A673 (cell line): ENCODE results near the gene RPP14. TPM values are rescaled to one million over a fixed set of nuclear protein-coding genes. Genes with fewer than 3 reads are reported as not detected.

Experiments
- BruUV-seq: library from RNA; stranded (reverse); fragments of 400-500 nt; replicated peaks from 2 replicates; lab custom pipeline; 2021; lab: Mats Ljungman, UMichigan
- CTCF ChIA-PET: fragments of 300-600 bp; sonication (Branson Sonifier 250); formaldehyde crosslinking; loops from one replicate; lab custom pipeline; 2022; ENCODE audit warnings: antibody characterized with exemption; lab: Charles Lee
- POLR2A ChIA-PET: fragments of 300-600 bp; sonication (Branson Sonifier 250); formaldehyde crosslinking; loops from one replicate; lab custom pipeline; 2022; ENCODE audit warnings: antibody characterized with exemption; ENCODE audit not compliant: low non-redundant PET; lab: Charles Lee
- DNase-seq: peaks from one replicate; pipeline ENCODE4 v3.0.0-alpha.2; 2015; ENCODE audit warnings: low spot score
- H3K27ac ChIP-seq: fragments of 200-600 bp; sonication (generic); 2 replicates; pipeline ENCODE4 v1.5.1; 2016; ENCODE audit warnings: mixed run types, low read depth, mild to moderate bottlenecking, mixed read lengths, antibody characterized with exemption, low read length; ENCODE audit not compliant: poor library complexity, severe bottlenecking
- H3K27me3 ChIP-seq: fragments of 200-600 bp; sonication (generic); replicated peaks from 2 replicates; pipeline ENCODE4 v1.6.1; 2017; ENCODE audit warnings: mixed run types, low read depth, mild to moderate bottlenecking, mixed read lengths, antibody characterized with exemption, low read length; ENCODE audit not compliant: insufficient read depth, poor library complexity
- H3K36me3 ChIP-seq: fragments of 200-600 bp; sonication (generic); 2 replicates; pipeline ENCODE4 v1.6.1; 2016; ENCODE audit warnings: mixed run types, mild to moderate bottlenecking, mixed read lengths, antibody characterized with exemption, low read length; ENCODE audit not compliant: insufficient read depth, poor library complexity, severe bottlenecking
- H3K4me1 ChIP-seq: fragments of 200-600 bp; sonication (generic); 2 replicates; pipeline ENCODE4 v1.6.1; 2017; ENCODE audit warnings: mixed run types, mild to moderate bottlenecking, mixed read lengths, antibody characterized with exemption, low read length; ENCODE audit not compliant: insufficient read depth, poor library complexity, severe bottlenecking
- H3K4me3 ChIP-seq: fragments of 200-600 bp; sonication (generic); 2 replicates; pipeline ENCODE4 v1.5.1; 2016; ENCODE audit warnings: low read depth, mixed run types, mild to moderate bottlenecking, mixed read lengths, low read length; ENCODE audit not compliant: poor library complexity, severe bottlenecking
- H3K9me3 ChIP-seq: fragments of 200-600 bp; sonication (generic); 2 replicates; pipeline ENCODE4 v1.6.1; 2016; ENCODE audit warnings: mixed run types, low read depth, mild to moderate bottlenecking, mixed read lengths, antibody characterized with exemption, low read length; ENCODE audit not compliant: poor library complexity, severe bottlenecking
- CTCF ChIP-seq: fragments of 300-800, 200-600 bp; sonication (generic); conservative IDR thresholded peaks from 2 replicates; pipeline ENCODE4 v1.5.1; 2017; ENCODE audit warnings: low read depth, mild to moderate bottlenecking, antibody characterized with exemption, low read length, moderate library complexity, mixed read lengths
- EZH2 ChIP-seq: fragments of 200-600 bp; sonication (generic); IDR thresholded peaks from 2 replicates; pipeline ENCODE4 v1.6.1; 2017; ENCODE audit warnings: borderline replicate concordance, low read depth, mild to moderate bottlenecking, mixed read lengths, antibody characterized with exemption, low read length; ENCODE audit not compliant: poor library complexity, severe bottlenecking
- intact Hi-C: fragments of 100-400 bp; cut with micrococcal nuclease; formaldehyde crosslinking; loops from one replicate; pipeline ENCODE4 v1.10.0; 2022; ENCODE audit not compliant: unreplicated experiment
- total RNA-seq: library from RNA; stranded (reverse); gene quantifications from 2 replicates; pipeline ENCODE4 v1.2.3, GENCODE V29; 2021

The RPP14 gene
- total RNA-seq, 1 experiment from 2014 or later = 17.4 TPM

DNA sequence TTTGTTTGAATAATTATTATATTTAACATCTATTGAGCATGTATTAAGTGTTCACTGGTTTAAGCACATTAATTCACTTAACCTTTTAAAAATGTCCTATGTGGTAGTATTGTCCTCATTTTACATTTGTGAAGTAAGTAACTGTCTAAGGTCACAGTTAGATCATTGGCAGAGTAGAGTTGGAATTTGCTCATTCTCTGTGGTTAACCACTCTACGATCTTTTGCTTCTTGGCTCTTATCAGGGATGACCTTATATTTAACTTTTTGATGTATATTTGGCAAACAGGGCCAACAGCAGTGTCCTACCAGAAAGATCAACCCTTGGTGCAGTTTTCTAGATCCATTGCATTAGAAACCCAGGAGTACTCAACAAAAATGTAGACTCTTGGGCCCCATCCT is 60.7 kb downstream of the RPP14 start:
- H3K4me3 ChIP-seq = no peak overlapping the region
- intact Hi-C loops = no loop called here
- no peaks in the 10 kb centered on the region for H3K27me3 ChIP-seq
- TF ChIP-seq CTCF (no peak), EZH2 (no peak)
- H3K36me3 ChIP-seq = no peaks in the 10 kb centered on the region
- H3K9me3 ChIP-seq = no peaks in the 10 kb centered on the region
- ChIA-PET CTCF (no interaction called here), POLR2A (no interaction called here)
- DNase-seq = no peak
- no peak overlapping the region for H3K27ac ChIP-seq
- H3K4me1 ChIP-seq = no peaks in the 10 kb centered on the region
- BruUV-seq = no TSS peak

DNA sequence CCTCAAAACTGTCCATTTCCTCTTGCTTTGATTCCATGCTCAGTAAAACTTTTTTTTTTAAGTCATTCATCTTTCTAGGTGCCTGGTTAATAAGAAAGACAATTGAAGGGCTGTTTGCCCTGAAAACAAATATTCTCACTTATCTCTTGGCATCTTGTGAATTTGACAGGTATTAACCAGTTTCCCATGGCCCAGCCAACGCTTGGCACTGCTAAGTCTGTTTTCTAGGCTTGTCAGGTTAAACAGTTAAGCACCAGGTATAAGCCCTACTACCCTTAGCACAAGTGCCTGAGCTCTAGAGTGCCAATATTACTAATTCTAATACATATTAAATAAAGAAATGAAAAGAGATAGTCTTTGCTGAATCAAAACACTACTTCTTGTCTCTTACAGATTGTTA is 63.0 kb downstream of the RPP14 start:
- Histone ChIP-seq H3K27me3 (no peaks in the 10 kb centered on the region), H3K36me3 (no peaks in the 10 kb centered on the region), H3K4me1 (no peaks in the 10 kb centered on the region), H3K9me3 (no peaks in the 10 kb centered on the region), H3K4me3 (no peak overlapping the region), H3K27ac (no peak overlapping the region)
- no TSS peak for BruUV-seq
- ChIA-PET CTCF (no interaction called here), POLR2A (no interaction called here)
- intact Hi-C loops = no loop called here
- TF ChIP-seq CTCF (no peak), EZH2 (no peak)
- no peak for DNase-seq

Other genes with a start within 250 kb of the RPP14 start
- not detected in 2 replicates for gene DNASE1L3, start 95.3 kb upstream of the RPP14 start, total RNA-seq
- 154 and 155 TPM in 2 replicates for gene ABHD6, start 68.5 kb upstream of the RPP14 start, total RNA-seq
- 9.0 and 9.6 TPM in 2 replicates for gene HTD2, start 275 bp downstream of the RPP14 start, total RNA-seq
- 13.2 and 14.2 TPM in 2 replicates for gene PXK, start 26.6 kb downstream of the RPP14 start, total RNA-seq
- 56.0 and 58.8 TPM in 2 replicates for gene PDHB, start 127.6 kb downstream of the RPP14 start, total RNA-seq
- 14.2 and 14.3 TPM in 2 replicates for gene KCTD6, start 185.9 kb downstream of the RPP14 start, total RNA-seq
- gene ACOX2, start 230.9 kb downstream of the RPP14 start, total RNA-seq = 5.4 and 7.2 TPM in 2 replicates